Peyer's patch (tissue), 4 donors: Measurements from ENCODE around the gene TTLL4. TPM values are rescaled to one million over a fixed set of nuclear protein-coding genes. Genes with fewer than 3 reads are reported as not detected.

Experiments
- DNase-seq, 3 donors: peaks; one replicate each; pipeline ENCODE4 v3.0.0-alpha.2; 2017 to 2019
- H3K27ac ChIP-seq, 4 donors: fragments of 200-600 bp; sonication (generic); one replicate each; pipeline ENCODE4 v1.5.1; 2016 to 2019
- H3K27me3 ChIP-seq, 2 donors: fragments of 200-600 bp; sonication (generic); one replicate each; pipeline ENCODE4 v1.5.1; 2019
- H3K36me3 ChIP-seq, 3 donors: fragments of 200-600 bp; sonication (generic); one replicate each; pipeline ENCODE4 v1.5.1; 2016 to 2019
- H3K4me1 ChIP-seq, 4 donors: fragments of 200-600 bp; sonication (generic); one replicate each; pipeline ENCODE4 v1.5.1; 2016 to 2019
- H3K4me3 ChIP-seq, 4 donors: fragments of 200-600 bp; sonication (generic); 1 replicate in 3 of 4; 2 replicates in 1 of 4; pipeline ENCODE4 v1.5.1; 2016 to 2019; ENCODE audit warnings: mild to moderate bottlenecking in 1 of 4
- H3K9me3 ChIP-seq, 4 donors: fragments of 200-600 bp; sonication (generic); one replicate each; pipeline ENCODE4 v1.5.1; 2016 to 2019; ENCODE audit warnings: mild to moderate bottlenecking in 1 of 4
- POLR2A ChIP-seq, 2 donors: fragments of 450-650 bp; IDR thresholded peaks; one replicate each; pipeline ENCODE4 v1.5.1; 2017; ENCODE audit warnings: antibody characterized with exemption in 2 of 2, mild to moderate bottlenecking in 2 of 2, moderate library complexity in 2 of 2
- total RNA-seq, 4 donors: library from RNA; depleted of rRNA; stranded (reverse); fragments of >200 nt; gene quantifications; one replicate each; pipeline ENCODE4 v1.1.0, GENCODE V29; 2016
- TF ChIP-seq, protein P1 (sequence below), 6 experiments: fragments of 450-650 bp in 4 of 6; fragments of 200-600 bp in 2 of 6; sonication (generic) in 1 of 6; IDR thresholded peaks; one replicate each; pipeline ENCODE4 v1.5.1; 2017 to 2019; ENCODE audit warnings: antibody characterized with exemption in 6 of 6, mild to moderate bottlenecking in 3 of 6, moderate library complexity in 1 of 6

The TTLL4 gene
- total RNA-seq, 4 donors from 2014 or later = 14.9 to 48.4 (median 45.1) TPM

DNA sequence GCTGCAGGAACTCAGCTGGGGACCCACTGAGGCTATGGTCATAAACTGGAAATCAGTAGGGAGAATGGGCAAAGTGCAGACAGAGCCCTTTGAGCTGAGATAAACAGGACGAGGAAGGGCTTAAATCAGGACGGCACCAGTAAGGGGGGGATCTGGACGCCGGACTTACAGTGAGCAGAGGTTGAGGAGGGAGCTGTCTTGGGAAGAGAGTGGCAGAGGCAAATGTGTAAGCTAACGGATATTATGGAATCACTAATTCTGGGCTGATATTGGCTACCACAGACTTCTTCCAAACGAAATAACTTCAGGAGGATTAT lies 71.9 kb downstream of the TTLL4 start:
- peak overlapping the region; percentile 59 to 95 (median 90) for H3K27ac ChIP-seq
- peak in 1 of 3 donors; percentile 78 for DNase-seq
- H3K9me3 ChIP-seq = peaks cover 0 to under 1% (median 0%) of the 10 kb centered on the region in 4 donors
- H3K4me1 ChIP-seq = peaks cover 0 to 16% (median 0%) of the 10 kb centered on the region in 4 donors
- no peak for TF ChIP-seq POLR2A (IDR thresholded peaks at IDR 0.05)
- no peaks in the 10 kb centered on the region for H3K27me3 ChIP-seq
- H3K4me3 ChIP-seq = peak overlapping the region; percentile 29 to 90 (median 70)
- no peaks in the 10 kb centered on the region for H3K36me3 ChIP-seq

DNA sequence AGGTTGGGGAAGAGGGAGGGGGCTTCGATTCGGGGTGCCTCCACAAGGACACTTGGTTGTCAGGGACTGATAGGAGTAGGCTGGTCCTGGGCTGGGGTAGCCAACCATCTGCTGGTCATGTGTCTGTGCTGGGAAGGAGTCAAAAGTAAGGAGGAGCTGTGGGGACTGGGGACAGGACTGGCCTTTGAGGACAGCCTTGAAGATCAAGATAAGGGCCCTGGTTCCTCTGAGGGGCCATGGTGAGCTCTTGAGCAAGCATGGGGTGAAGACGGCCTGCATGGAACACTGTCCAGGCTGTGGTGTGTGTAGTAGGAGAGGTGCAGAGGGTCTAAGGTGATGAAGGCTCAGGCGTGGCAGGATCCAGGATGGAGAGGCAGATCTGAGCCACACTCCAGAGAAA lies 73.1 kb downstream of the TTLL4 start:
- Histone ChIP-seq H3K27ac (peak overlapping the region in 1 of 4 donors; percentile 33), H3K27me3 (no peaks in the 10 kb centered on the region), H3K4me3 (peak overlapping the region in 2 of 4 donors; percentile 88 to 90), H3K4me1 (peaks cover 0 to 16% (median 0%) of the 10 kb centered on the region in 4 donors), H3K36me3 (no peaks in the 10 kb centered on the region), H3K9me3 (no peaks in the 10 kb centered on the region)
- no peak for DNase-seq
- TF ChIP-seq POLR2A (IDR thresholded peaks at IDR 0.05) = no peak
- TF ChIP-seq, protein P1, sequence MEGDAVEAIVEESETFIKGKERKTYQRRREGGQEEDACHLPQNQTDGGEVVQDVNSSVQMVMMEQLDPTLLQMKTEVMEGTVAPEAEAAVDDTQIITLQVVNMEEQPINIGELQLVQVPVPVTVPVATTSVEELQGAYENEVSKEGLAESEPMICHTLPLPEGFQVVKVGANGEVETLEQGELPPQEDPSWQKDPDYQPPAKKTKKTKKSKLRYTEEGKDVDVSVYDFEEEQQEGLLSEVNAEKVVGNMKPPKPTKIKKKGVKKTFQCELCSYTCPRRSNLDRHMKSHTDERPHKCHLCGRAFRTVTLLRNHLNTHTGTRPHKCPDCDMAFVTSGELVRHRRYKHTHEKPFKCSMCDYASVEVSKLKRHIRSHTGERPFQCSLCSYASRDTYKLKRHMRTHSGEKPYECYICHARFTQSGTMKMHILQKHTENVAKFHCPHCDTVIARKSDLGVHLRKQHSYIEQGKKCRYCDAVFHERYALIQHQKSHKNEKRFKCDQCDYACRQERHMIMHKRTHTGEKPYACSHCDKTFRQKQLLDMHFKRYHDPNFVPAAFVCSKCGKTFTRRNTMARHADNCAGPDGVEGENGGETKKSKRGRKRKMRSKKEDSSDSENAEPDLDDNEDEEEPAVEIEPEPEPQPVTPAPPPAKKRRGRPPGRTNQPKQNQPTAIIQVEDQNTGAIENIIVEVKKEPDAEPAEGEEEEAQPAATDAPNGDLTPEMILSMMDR (IDR thresholded peaks at IDR 0.05) = no peak

DNA sequence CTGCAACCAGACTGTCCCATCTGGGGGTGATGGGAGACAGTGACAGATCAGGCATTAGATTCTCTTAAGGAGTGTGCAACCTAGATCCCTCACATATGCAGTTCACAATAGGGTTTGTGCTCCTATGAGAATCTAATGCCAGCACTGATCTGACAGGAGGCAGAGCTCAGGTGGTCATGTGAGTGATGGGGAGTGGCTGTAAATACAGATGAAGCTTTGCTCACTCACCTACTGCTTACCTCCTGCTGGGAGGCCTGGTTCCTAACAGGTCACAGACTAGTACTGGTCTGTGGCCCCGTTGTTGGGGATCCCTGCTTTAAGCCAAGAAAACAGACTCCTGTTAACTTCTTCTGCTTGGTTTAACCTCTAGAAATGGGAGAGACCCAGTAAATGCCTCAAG lies 74.5 kb downstream of the TTLL4 start:
- Histone ChIP-seq H3K36me3 (no peaks in the 10 kb centered on the region), H3K9me3 (no peaks in the 10 kb centered on the region), H3K4me1 (peaks cover 0 to 16% (median 0%) of the 10 kb centered on the region in 4 donors), H3K4me3 (no peak overlapping the region), H3K27ac (no peak overlapping the region), H3K27me3 (no peaks in the 10 kb centered on the region)
- TF ChIP-seq, protein P1 (IDR thresholded peaks at IDR 0.05) = peak in 3 of 6 experiments; percentile 11 to 28 (median 18)
- no peak for TF ChIP-seq POLR2A (IDR thresholded peaks at IDR 0.05)
- peak in 1 of 3 donors; percentile 49 for DNase-seq

DNA sequence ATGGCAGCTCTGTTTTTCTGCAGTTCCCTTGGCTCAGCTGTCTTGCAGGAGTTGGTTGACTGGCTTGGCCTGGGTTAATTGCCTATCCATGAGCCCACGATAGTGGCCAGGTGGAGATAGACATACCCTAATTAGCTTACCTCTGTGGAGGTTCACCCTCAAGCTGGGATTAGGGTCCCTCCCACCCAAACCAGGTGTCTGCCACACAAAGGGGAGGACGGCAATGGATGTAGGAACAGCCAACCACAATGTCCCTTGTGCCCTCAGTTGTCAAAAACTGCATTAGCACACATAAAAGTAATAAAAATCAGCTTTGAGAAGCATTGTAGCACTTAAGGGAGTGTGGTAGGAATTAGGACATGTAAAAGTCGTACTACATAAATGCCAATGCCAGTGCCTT lies 75.5 kb downstream of the TTLL4 start:
- no peak for TF ChIP-seq POLR2A (IDR thresholded peaks at IDR 0.05)
- TF ChIP-seq, protein P1 (IDR thresholded peaks at IDR 0.05) = no peak
- no peak for DNase-seq
- no peak overlapping the region for H3K27ac ChIP-seq

DNA sequence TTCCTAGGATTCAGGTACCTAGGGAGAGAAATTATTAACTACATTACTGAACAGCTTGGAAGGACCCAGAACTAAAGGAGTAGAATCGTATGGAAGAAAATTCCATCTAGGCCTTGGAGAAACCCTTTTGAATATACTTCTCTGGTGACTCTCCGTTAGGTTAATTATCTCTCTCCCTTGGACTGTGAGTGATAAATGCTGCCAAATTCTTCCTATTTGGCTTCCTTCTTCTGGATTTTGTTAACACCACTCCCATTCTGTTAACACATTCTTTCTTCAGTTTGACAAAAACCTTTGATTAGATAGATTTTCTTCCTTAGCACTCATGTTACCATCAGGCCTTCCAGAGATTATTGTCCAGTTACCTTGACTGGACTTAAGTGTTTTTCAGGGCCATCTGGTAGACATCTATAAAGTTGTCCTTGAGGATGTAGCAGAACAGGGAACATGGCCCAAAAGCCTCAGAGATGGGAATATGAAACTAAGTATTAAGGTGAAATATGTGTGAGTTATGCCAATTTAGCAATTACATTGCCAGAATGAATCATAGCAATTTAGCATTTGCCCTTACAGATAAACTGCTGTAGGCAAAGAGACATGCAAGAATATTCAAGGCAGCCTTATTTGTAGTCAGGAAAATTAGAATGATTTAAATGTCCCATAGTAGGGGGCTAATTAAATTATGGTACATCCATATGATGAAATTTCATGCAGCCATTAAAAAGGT lies 78.1 kb downstream of the TTLL4 start:
- Histone ChIP-seq H3K4me1 (peaks cover 0 to 11% (median 0%) of the 10 kb centered on the region in 4 donors), H3K9me3 (no peaks in the 10 kb centered on the region), H3K36me3 (no peaks in the 10 kb centered on the region), H3K27ac (no peak overlapping the region), H3K27me3 (no peaks in the 10 kb centered on the region), H3K4me3 (no peak overlapping the region)
- TF ChIP-seq, protein P1 (IDR thresholded peaks at IDR 0.05) = no peak
- no peak for TF ChIP-seq POLR2A (IDR thresholded peaks at IDR 0.05)
- DNase-seq = no peak

More for the DNA sequence above, 75.5 kb downstream of the TTLL4 start:
- H3K27me3 ChIP-seq = no peaks in the 10 kb centered on the region
- no peak overlapping the region for H3K4me3 ChIP-seq
- H3K36me3 ChIP-seq = no peaks in the 10 kb centered on the region
- no peaks in the 10 kb centered on the region for H3K9me3 ChIP-seq
- peaks cover 0 to 16% (median 0%) of the 10 kb centered on the region in 4 donors for H3K4me1 ChIP-seq

DNA sequence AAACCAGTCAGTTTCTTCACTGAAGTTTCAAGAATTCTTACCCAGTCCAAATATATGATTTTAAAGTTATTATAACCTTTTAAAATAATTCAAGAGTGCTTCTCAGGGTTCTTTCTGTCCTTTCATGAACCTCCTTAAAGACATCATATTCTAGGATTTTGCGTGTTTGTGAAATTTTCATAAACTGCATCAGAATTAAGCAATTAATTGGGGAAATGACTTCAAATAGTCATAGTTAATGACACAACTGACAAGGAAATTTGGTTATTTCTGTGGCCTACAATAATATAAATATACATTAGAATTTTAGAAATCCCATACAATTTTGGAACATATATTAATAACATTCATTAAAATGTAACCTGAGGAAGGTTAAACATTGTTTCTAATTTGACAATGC lies 81.8 kb downstream of the TTLL4 start:
- Histone ChIP-seq H3K9me3 (no peaks in the 10 kb centered on the region), H3K27ac (no peak overlapping the region), H3K36me3 (no peaks in the 10 kb centered on the region), H3K4me1 (no peaks in the 10 kb centered on the region), H3K4me3 (no peak overlapping the region), H3K27me3 (no peaks in the 10 kb centered on the region)
- TF ChIP-seq, protein P1 (IDR thresholded peaks at IDR 0.05) = no peak
- no peak for TF ChIP-seq POLR2A (IDR thresholded peaks at IDR 0.05)
- no peak for DNase-seq
